22Rv1 (cell line): Measurements from ENCODE around the gene CEACAM16.

ENCODE experiments used
- ZFX ChIP-seq: fragments of 450-650 bp; IDR thresholded peaks from 2 replicates; pipeline ENCODE4 v1.6.1; 2017; ENCODE audit warnings: antibody characterized with exemption, borderline replicate concordance
- TF ChIP-seq, protein P1 (sequence below): fragments of 450-650 bp; IDR thresholded peaks from 2 replicates; pipeline ENCODE4 v1.5.1; 2017; ENCODE audit warnings: mild to moderate bottlenecking

DNA sequence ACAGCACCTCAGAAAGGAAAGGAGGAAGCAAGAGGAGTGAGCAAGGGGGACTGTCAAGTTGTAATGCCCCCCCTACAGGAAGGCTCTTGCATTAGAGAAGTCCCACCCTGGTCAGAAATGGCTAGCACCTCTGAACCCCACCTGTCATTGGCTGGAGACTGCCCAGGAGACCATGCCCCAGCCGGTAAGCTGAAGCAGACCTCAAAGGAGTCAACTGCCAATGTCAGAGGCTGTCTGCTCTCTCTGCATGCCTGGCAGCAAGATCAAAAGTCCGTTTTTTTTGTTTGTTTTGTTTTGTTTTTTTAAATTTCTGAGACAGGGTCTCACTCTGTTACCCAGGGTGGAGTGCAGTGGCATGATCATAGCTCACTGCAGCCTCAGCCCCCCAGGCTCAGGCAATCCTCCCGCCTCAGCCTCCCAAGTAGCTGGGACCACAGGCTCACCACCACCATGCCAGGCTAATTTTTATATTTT lies 41.4 kb downstream of the CEACAM16 start:
- TF ChIP-seq, protein P1, sequence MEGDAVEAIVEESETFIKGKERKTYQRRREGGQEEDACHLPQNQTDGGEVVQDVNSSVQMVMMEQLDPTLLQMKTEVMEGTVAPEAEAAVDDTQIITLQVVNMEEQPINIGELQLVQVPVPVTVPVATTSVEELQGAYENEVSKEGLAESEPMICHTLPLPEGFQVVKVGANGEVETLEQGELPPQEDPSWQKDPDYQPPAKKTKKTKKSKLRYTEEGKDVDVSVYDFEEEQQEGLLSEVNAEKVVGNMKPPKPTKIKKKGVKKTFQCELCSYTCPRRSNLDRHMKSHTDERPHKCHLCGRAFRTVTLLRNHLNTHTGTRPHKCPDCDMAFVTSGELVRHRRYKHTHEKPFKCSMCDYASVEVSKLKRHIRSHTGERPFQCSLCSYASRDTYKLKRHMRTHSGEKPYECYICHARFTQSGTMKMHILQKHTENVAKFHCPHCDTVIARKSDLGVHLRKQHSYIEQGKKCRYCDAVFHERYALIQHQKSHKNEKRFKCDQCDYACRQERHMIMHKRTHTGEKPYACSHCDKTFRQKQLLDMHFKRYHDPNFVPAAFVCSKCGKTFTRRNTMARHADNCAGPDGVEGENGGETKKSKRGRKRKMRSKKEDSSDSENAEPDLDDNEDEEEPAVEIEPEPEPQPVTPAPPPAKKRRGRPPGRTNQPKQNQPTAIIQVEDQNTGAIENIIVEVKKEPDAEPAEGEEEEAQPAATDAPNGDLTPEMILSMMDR = peak; percentile 12; the same call in 1 of the 2 replicates
- no peak for TF ChIP-seq ZFX
